IPS DF 19.7 (cell line): Measurements from ENCODE around the gene SYT8.
"Not testable (repeated sequence)": the region's sequence is repeated elsewhere in the genome, so short reads cannot be mapped to it uniquely, and the experiment has no call there.

Source experiments
- DNase-seq: peaks from one replicate; pipeline ENCODE4 v3.0.0-alpha.2; 2013; ENCODE audit warnings: low read depth, low spot score

The SYT8 gene

DNA sequence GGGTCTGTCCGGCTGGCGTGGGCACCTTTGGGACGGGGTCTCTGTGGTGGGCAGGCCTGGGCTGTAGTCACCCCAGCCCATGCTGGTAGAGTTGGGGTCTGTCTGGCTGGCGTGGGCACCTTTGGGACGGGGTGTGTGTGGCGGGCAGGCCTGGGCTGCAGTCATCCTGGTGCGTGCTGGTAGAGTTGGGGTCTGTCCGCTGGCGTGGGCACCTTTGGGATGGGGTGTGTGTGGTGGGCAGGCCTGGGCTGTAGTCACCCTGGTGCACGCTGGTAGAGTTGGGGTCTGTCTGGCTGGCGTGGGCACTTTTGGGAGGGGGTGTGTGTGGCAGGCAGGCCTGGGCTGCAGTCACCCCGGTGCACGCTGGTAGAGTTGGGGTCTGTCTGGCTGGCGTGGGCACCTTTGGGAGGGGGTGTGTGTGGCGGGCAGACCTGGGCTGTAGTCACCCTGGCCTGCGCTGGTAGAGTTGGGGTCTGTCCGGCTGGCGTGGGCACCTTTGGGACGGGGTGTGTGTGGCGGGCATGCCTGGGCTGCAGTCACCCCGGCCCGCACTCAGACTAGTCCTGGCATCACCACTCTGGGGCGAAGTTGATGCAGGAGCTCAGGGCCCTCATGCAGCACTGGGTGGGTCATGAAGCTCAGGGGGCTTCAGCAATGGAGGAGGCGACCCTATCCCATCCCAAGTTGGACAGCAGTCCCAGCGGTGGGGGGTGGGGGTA lies 37.6 kb downstream of the SYT8 start:
- DNase-seq: no peak

DNA sequence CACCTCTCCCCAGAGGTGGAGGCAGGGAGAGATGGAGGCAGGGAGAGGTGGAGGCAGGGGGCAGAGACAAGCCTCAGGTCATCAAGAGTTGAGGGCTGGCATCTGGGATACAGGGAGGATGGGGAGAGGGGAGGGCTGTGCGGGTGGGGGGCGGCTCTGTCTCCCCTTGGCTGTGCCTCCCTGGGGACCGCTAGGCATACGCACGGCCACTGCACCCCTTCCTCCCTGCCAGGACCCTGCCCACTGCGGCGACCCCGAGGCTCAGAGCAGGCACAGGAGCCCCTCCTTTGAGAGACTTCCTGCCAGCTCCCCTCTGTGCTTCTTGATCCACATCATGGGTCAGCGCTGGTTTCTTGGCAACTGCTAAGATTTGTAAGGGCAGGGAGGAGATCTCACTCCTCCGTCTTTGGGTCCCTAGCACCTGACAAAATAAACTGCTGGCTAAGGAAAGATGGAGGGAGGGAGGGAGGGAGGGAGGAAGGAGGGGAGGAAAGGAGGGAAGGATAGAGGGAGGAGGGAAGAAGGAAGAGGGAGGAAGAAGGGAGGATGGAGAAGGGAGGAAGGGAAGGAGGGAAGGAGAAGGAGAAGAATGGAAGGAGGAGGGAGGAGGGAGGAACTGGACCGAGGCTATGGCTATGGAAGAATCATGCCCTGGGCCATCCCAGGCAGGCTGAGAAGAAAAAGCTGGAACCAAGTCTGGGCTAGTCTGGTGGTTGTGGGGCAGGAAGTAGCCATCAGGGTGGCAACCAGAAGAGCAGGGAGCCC lies 38.4 kb downstream of the SYT8 start:
- DNase-seq: no peak

DNA sequence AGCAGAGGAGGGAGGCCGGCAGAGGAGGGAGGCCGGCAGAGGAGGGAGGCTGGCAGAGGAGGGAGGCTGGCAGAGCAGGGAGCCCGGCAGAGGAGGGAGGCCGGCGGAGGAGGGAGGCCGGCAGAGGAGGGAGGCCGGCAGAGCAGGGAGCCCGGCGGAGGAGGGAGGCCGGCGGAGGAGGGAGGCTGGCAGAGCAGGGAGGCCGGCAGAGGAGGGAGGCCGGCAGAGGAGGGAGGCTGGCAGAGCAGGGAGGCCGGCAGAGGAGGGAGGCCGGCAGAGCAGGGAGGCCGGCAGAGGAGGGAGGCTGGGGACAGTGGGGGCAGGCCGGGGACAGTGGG lies 39.0 kb downstream of the SYT8 start:
- DNase-seq: not testable (repeated sequence)

- DNase-seq: not testable (repeated sequence)
Observed at GRCh38 chr11:1874441-1875092, 39.8 kb downstream of the SYT8 start.

GRCh38 chr11:1875093-1875850 lies 40.5 kb downstream of the SYT8 start:
- no peak for DNase-seq

DNA sequence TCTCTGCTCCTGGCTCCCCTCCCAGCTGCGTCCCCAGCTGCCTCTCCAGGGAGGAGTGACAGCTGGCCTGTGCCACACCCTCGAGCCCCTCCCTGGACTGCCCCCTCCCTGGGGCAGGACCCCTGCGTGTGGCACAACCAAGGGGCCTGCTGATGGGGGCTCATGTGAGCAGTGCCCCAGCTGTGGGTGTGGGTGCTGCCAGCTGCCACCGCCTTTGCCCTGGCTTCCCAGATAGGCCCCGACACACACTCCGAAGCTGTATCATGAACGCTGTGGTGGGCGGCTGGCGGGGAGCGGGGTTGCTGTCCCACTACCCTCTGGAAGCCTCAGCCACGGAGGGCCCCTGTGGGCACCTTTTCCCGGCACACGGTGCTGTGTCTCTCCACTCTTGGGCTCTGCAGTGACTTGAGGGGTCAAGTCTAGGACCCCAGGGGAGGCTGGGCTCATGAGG lies 41.1 kb downstream of the SYT8 start:
- not testable (repeated sequence) for DNase-seq

DNA sequence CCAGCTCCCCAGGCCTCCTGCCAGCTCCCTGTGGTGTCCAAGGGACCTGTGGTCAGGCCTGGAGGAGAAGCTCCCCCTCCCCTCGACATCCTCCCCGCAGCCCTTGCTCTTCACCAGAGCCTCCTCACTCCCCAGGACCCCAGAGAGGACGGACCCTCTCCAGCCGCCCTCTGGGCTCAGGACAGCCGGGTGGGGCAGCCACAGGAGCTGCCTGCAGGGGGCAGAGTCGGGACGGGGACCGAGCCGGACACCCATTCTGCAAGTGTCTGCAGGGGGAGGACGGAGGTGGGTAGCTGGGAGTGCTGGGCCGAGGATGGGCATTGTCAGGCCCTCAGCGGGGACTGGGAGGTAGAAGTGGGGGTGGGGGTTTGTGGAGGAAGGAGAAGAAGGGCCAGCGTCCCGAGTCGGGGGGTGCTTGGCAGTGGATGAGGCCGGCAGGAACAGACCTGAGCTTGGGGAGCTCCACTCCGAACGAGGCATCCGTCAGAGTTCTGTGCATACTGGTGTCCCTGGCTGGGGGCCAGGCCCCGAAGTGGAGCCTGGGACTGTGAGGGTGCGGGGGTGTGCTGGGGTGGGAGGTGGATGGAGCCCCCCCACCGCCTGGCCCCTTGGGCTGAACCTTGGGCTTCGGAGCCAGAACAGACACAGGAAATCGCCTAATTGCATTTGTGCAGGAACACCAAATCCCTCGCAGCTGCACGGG lies 41.7 kb downstream of the SYT8 start:
- DNase-seq: no peak

DNA sequence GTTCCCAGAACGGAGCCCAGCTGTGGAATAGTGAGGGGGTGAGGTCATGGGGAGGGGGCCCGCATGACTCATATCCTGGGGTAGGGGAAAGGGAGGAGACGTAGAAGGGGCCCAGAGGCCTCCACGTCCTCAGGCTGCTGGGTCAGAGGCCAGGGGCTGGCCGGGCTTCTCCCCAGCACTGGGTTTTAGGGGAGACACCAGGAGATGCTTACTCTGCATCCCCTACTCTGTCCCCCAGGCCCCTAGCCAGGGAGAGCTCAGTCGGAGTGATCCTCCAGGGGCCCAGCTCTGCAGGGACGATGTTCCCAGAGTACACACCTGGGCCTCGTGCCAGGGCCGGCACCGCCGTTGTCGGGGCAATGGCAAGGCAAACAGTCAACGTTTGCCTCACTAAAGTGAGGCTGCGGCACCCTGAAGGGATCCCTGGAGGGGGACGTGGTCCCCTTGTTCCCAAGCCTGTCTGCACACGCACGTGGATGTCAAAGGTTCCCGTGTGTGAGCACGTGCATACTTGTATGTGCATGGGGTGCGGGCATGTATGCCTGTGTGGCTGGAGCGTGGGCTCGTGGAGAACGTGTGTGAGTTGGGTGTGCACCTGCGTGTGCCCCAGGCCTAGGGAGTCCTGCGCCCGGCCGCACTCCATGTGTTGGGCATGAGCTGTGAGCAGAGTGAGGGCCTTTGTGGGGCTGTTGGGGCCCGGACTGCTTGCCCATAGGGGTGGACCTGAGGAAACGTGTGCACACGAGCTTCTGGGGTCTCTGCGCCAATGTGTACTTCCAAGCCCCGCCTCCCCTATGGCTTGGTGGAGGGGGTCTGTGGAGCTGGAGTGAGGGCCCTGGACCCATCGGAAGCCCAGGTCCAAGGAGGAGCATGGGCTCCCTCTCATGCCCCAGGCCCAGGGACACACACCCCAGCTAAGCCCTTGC lies 42.7 kb downstream of the SYT8 start:
- no peak for DNase-seq

- no peak for DNase-seq
Observed at GRCh38 chr11:1878137-1879031, 43.6 kb downstream of the SYT8 start.

DNA sequence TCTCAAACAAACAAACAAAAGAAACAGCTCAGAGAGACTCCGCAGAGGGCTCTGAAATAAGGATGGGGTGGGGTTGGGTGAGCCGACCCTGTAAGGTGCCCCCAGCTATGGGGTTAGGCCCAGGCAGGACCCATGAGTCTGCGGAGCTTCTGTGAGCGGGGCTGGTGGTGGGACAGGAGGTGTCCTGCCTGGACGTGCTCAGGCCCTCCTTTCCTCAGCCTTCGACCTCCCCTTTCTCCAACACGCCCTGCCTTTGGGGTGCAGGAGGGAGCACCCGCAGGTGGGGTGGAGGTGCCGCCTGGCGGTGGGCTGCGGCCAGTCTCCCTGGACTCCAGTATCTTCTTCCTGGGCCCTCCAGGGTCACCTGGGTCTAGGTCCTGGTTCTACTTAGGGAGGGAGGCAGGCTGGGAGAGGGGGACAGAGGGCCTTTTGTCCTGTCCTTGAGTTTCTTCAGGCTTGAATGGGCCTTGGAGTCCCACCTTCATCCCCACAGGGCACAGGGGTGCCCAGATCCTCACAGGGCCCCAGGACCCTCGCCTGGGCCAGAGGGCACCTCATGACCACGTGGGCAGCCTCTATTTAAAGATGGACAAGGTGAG lies 44.7 kb downstream of the SYT8 start:
- DNase-seq: no peak

- no peak for DNase-seq
Observed at GRCh38 chr11:1879941-1880720, 45.3 kb downstream of the SYT8 start.

- DNase-seq: no peak
Observed at GRCh38 chr11:1880746-1881441, 46.1 kb downstream of the SYT8 start.

GRCh38 chr11:1881442-1882264 lies 46.9 kb downstream of the SYT8 start:
- no peak for DNase-seq

DNA sequence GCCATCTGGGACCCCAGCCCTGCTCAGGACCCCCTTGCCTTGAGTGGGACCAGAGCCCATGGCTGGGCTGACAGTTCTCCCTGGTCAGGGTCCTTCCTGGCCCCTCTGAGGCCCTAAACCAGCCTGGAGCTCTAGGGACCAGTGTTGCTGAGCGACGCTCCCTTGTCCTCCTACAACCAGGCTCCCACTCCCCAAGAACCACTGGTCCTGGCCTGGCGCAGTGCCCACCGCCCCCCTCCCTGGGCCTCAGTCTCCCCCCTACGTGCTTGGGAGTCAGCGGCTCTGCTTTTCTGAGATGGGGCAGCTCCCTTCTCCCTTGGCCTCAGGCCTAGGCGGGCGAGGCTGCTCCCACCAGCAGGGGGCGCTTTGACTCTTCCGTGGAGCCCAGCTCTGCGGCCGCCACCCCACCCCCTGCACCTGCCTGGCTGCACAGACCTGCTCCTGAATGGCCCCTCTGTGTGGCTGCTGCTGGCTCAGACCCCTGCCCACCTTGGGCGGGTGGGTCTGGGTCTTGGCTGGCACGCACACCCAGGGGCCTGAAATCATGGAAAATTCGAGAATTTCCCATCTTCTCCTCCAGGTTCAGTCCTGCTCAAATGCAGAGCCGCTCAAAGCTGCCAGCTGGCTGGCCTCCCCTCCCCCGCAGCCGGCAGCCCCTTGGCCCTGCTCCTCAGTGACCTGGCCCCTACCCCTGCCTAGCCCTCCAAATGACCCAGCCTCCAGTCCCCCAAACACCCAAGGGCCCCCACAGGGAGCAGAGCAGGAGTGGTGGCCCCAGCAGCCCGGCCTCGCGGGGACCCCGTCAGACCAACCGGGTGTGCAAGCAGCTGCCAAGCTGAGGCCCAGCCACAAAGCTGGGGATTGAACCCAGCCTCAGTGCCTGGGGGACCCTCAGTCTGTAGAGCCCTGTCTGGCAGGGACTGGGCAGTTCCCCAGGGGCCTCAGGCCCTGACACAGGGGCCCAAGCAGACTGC lies 47.8 kb downstream of the SYT8 start:
- no peak for DNase-seq
